HL-60 (cell line): ENCODE data around the gene WDR70.

ENCODE experiments used
- POLR2AphosphoS5 ChIP-seq: IDR thresholded peaks from 2 replicates; pipeline ENCODE4 v1.6.1; 2012; ENCODE audit warnings: low read depth
- TF ChIP-seq, protein P1 (sequence below): IDR thresholded peaks from one replicate; pipeline ENCODE4 v1.5.1; 2011; ENCODE audit warnings: low read length, control low read depth, inconsistent platforms; ENCODE audit not compliant: insufficient read depth
- TF ChIP-seq, protein P2 (sequence below): IDR thresholded peaks from 2 replicates; pipeline ENCODE4 v1.6.1; 2012; ENCODE audit warnings: low read depth; ENCODE audit not compliant: insufficient replicate concordance

- TF ChIP-seq, protein P1, sequence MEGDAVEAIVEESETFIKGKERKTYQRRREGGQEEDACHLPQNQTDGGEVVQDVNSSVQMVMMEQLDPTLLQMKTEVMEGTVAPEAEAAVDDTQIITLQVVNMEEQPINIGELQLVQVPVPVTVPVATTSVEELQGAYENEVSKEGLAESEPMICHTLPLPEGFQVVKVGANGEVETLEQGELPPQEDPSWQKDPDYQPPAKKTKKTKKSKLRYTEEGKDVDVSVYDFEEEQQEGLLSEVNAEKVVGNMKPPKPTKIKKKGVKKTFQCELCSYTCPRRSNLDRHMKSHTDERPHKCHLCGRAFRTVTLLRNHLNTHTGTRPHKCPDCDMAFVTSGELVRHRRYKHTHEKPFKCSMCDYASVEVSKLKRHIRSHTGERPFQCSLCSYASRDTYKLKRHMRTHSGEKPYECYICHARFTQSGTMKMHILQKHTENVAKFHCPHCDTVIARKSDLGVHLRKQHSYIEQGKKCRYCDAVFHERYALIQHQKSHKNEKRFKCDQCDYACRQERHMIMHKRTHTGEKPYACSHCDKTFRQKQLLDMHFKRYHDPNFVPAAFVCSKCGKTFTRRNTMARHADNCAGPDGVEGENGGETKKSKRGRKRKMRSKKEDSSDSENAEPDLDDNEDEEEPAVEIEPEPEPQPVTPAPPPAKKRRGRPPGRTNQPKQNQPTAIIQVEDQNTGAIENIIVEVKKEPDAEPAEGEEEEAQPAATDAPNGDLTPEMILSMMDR: no peak
- no peak for TF ChIP-seq POLR2AphosphoS5
- TF ChIP-seq, protein P2, sequence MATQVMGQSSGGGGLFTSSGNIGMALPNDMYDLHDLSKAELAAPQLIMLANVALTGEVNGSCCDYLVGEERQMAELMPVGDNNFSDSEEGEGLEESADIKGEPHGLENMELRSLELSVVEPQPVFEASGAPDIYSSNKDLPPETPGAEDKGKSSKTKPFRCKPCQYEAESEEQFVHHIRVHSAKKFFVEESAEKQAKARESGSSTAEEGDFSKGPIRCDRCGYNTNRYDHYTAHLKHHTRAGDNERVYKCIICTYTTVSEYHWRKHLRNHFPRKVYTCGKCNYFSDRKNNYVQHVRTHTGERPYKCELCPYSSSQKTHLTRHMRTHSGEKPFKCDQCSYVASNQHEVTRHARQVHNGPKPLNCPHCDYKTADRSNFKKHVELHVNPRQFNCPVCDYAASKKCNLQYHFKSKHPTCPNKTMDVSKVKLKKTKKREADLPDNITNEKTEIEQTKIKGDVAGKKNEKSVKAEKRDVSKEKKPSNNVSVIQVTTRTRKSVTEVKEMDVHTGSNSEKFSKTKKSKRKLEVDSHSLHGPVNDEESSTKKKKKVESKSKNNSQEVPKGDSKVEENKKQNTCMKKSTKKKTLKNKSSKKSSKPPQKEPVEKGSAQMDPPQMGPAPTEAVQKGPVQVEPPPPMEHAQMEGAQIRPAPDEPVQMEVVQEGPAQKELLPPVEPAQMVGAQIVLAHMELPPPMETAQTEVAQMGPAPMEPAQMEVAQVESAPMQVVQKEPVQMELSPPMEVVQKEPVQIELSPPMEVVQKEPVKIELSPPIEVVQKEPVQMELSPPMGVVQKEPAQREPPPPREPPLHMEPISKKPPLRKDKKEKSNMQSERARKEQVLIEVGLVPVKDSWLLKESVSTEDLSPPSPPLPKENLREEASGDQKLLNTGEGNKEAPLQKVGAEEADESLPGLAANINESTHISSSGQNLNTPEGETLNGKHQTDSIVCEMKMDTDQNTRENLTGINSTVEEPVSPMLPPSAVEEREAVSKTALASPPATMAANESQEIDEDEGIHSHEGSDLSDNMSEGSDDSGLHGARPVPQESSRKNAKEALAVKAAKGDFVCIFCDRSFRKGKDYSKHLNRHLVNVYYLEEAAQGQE: no peak
Measured at GRCh38 chr5:37631939-37632338, 252.8 kb downstream of the WDR70 start.
